ENCODE data around the gene RAB7B. TPM values are rescaled to one million over a fixed set of nuclear protein-coding genes. Genes with fewer than 3 reads are reported as not detected.

RAB7B gene
- total and polyA plus RNA-seq, 9 donors = 0.12 to 11.5 (median 3.6) TPM

DNA sequence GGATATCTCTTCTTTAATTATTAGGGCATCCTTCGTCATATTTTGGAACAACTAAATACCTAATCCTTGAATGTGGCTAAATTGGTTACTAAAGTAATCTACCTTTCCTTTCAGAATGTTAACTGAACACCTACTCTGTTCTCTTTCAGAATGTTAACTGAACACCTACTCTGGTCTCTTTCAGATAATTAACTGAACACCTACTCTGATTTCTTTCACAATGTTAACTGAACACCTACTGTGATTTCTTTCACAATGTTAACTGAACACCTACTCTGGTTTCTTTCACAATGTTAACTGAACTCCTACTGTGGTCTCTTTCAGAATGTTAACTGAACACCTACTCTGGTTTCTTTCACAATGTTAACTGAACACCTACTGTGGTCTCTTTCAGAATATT lies 21.9 kb downstream of the RAB7B start:
- no peak for DNase-seq
- H3K4me1 ChIP-seq (ENCODE audit: insufficient read depth) = peaks cover 4% of the 10 kb centered on the region
- no peaks in the 10 kb centered on the region for H3K36me3 ChIP-seq
- no peaks in the 10 kb centered on the region for H3K27me3 ChIP-seq
- TF ChIP-seq, protein P1, sequence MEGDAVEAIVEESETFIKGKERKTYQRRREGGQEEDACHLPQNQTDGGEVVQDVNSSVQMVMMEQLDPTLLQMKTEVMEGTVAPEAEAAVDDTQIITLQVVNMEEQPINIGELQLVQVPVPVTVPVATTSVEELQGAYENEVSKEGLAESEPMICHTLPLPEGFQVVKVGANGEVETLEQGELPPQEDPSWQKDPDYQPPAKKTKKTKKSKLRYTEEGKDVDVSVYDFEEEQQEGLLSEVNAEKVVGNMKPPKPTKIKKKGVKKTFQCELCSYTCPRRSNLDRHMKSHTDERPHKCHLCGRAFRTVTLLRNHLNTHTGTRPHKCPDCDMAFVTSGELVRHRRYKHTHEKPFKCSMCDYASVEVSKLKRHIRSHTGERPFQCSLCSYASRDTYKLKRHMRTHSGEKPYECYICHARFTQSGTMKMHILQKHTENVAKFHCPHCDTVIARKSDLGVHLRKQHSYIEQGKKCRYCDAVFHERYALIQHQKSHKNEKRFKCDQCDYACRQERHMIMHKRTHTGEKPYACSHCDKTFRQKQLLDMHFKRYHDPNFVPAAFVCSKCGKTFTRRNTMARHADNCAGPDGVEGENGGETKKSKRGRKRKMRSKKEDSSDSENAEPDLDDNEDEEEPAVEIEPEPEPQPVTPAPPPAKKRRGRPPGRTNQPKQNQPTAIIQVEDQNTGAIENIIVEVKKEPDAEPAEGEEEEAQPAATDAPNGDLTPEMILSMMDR (IDR thresholded peaks at IDR 0.05) = no peak
- no peak for TF ChIP-seq POLR2A (IDR thresholded peaks at IDR 0.05)
- intact Hi-C loops (cut with DNase I) = loop anchor here in 3 of 4 donors (5.0 to 10.0 kb wide), 2 partner anchors 126 to 386 kb away; no protein-coding TSS in a partner anchor
- no peak overlapping the region for H3K27ac ChIP-seq
- H3K9me3 ChIP-seq = no peaks in the 10 kb centered on the region
- no peak overlapping the region for H3K4me3 ChIP-seq
- WGBS, 3 donors = 100% methylated on average over 1 of the region's 1 CpG

GRCh38 chr1:205980237-205980870 lies 22.8 kb downstream of the RAB7B start:
- intact Hi-C loops (cut with DNase I) = loop anchor here in 3 of 4 donors (5.0 to 10.0 kb wide), 2 partner anchors 127 to 386 kb away; no protein-coding TSS in a partner anchor
- Histone ChIP-seq H3K36me3 (no peaks in the 10 kb centered on the region), H3K27me3 (no peaks in the 10 kb centered on the region), H3K4me1 (ENCODE audit: insufficient read depth) (peaks cover 4% of the 10 kb centered on the region), H3K4me3 (no peak overlapping the region), H3K9me3 (no peaks in the 10 kb centered on the region), H3K27ac (no peak overlapping the region)
- no peak for TF ChIP-seq EP300 (IDR thresholded peaks at IDR 0.05)
- no peak for TF ChIP-seq POLR2A (IDR thresholded peaks at IDR 0.05)
- TF ChIP-seq, protein P1 (IDR thresholded peaks at IDR 0.05) = no peak
- no peak for DNase-seq
- 70 to 72% (median 72%) methylated on average over 3 of the region's 3 CpGs for WGBS, 3 donors

GRCh38 chr1:205979301-205979700 lies 23.9 kb downstream of the RAB7B start:
- Histone ChIP-seq H3K27me3 (no peaks in the 10 kb centered on the region), H3K4me1 (ENCODE audit: insufficient read depth) (peaks cover 4% of the 10 kb centered on the region), H3K9me3 (no peaks in the 10 kb centered on the region), H3K4me3 (no peak overlapping the region), H3K36me3 (no peaks in the 10 kb centered on the region), H3K27ac (no peak overlapping the region)
- DNase-seq = no peak
- 73 to 79% (median 74%) methylated on average over 6 of the region's 6 CpGs for WGBS, 3 donors
- TF ChIP-seq, protein P1 (IDR thresholded peaks at IDR 0.05) = no peak
- TF ChIP-seq EP300 (IDR thresholded peaks at IDR 0.05) (no peak), POLR2A (IDR thresholded peaks at IDR 0.05) (no peak)
- intact Hi-C loops (cut with DNase I) = loop anchor here (5.0 to 10.0 kb wide), 4 partner anchors 64 to 317 kb away; no protein-coding TSS in a partner anchor

- intact Hi-C loops (cut with DNase I) = loop anchor here (5.0 to 10.0 kb wide), 4 partner anchors 64 to 316 kb away; no protein-coding TSS in a partner anchor
- Histone ChIP-seq H3K27me3 (no peaks in the 10 kb centered on the region), H3K36me3 (no peaks in the 10 kb centered on the region), H3K4me3 (no peak overlapping the region), H3K27ac (no peak overlapping the region), H3K9me3 (no peaks in the 10 kb centered on the region), H3K4me1 (ENCODE audit: insufficient read depth) (peaks cover 4% of the 10 kb centered on the region)
- no peak for DNase-seq
- 78 to 86% (median 81%) methylated on average over 7 of the region's 7 CpGs for WGBS, 3 donors
- TF ChIP-seq, protein P1 (IDR thresholded peaks at IDR 0.05) = no peak
- TF ChIP-seq EP300 (IDR thresholded peaks at IDR 0.05) (no peak), POLR2A (IDR thresholded peaks at IDR 0.05) (no peak)
Measured at GRCh38 chr1:205978676-205979075, 24.5 kb downstream of the RAB7B start.

Data from ovary (tissue), 9 donors.